GM19238 (cell line): Measurements from ENCODE around the gene FAM118A.
A peak's percentile ranks its signal among the peaks of the same experiment; 100 is the strongest.
"Not testable (repeated sequence)": the region's sequence is repeated elsewhere in the genome, so short reads cannot be mapped to it uniquely, and the experiment has no call there.

Experiments
- DNase-seq: peaks from one replicate; pipeline ENCODE4 v3.0.0; 2011; ENCODE audit warnings: low spot score; ENCODE audit not compliant: insufficient read length

FAM118A gene

DNA sequence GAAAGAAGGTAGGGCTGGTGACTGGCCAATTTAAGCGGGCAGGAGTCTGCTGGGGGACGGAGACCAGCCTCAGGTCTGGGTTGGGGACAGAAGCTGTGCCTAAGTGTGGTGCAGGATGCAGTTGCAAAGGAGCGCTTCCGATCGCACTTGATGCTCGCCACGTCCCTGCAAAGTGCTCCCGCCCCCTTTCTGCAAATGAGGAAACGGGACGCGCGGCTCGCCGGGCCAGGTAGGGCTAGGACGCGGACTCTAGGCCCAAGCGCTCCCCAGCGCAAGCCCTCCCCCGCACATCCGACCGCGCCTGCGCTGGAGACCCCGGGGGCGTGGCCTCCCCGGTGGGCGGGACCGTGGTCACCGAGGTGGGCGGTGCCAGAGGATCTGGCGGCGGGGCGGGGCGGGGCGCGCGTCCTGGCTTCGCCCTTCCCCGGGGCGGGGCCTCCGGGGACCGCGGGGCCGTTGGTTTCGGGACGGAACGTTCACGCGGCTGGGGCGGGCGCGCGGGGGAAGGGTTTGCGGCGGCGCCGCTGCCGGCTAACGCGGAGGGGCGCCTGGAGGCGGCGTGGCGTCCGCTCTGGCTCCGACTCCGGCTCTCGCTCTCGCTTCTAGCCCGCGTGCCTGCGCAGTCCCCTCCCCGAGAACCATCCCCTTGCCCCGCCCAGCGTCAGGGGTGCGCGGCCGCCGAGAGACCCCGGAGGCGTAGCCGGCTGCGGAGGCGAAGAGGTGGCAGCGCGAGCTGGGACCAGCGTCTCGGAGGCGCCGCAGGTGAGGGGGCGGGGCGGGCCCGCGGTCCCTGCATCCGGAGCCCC, at the start of gene FAM118A:
TSS of gene FAM118A (plus strand) at position 513 of the 806 bp plus-strand sequence. CDS start 12,446 bp downstream, outside the sequence.
- DNase-seq = peak; percentile 89

DNA sequence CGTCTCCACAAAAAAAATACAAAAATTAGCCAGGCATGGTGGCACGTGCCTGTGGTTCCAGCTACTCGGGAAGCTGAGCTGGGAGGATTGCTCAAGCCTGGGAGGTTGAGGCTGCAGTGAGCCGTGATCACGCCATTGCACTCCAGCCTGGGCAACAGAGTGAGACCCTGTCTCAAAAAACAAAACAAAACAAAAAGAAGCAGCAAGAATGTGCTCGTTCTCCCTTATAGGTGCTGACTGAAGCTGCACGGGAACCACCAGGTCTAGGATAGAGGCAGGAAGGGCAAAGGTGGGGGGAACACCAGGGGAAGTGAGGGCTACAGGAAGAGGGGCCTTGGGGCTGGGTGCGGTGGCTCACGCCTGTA, 49.4 kb upstream of the FAM118A start:
- not testable (repeated sequence) for DNase-seq

DNA sequence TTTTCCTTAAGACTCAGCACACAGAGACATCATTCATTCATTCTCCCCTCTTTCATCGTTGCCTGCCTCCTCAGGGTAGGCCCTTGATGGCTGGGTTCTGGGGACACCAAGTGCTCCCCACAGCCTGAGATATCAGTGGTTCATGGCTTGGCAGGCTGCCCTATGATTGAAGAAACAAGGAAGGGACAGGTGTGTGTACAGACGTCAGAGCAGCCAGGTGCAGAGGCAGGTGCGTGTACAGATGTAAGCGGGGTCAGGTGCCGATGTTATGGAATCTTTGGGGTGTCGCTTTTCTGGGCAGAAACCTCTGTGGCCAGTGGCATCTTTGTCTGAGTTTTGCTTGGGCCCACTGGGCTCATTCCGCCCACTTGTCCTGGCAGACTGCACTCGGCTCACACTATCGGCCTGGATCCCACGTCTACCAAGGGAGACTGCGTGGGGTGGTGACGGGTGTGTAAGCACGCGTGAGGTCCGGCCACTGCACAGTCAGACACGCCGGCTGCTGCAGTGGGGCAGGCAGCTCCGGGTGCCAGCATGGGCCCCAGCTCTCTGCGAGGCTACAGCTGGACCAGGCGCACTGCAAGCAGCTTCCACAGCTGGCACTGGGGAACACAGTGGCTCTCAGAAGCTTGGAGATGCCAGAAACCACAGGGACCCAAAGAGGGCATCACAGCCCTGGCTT, 48.2 kb upstream of the FAM118A start:
- no peak for DNase-seq

DNA sequence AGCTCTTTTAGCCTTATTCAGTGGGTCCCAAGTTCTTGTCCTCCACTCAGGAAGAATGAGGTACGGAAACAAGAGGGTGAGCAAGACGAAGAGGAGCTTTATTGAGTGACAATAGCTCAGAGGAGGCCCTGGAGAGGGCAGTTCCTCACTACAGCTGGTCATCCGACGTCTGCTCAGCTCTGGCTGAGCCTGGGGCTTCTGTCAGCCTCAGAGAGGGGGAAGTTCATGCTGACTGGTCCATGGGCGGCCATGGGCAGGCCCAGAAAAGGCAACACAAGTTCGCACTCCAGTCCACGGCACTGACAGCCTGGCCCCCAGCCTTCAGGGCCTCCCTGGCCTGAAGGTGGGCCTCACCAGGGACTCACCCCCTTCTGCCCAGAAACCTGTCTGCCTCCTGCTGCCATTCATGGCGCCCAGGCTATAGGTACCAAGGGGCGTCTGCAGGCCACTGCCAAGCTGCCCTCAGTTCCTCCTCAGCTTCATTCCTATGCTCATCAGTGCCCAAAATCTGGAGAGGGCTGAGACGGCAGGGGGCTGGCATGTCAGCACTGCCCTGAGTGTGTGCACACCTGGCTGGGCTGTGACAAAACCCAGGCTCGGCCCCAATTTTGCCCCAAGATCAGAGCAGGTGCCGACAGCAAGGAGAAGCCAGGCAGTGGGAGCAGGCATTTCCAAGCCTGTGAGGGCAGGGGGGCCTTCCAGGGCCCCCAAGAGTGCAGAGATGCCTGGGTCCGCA, 47.4 kb upstream of the FAM118A start:
- no peak for DNase-seq

DNA sequence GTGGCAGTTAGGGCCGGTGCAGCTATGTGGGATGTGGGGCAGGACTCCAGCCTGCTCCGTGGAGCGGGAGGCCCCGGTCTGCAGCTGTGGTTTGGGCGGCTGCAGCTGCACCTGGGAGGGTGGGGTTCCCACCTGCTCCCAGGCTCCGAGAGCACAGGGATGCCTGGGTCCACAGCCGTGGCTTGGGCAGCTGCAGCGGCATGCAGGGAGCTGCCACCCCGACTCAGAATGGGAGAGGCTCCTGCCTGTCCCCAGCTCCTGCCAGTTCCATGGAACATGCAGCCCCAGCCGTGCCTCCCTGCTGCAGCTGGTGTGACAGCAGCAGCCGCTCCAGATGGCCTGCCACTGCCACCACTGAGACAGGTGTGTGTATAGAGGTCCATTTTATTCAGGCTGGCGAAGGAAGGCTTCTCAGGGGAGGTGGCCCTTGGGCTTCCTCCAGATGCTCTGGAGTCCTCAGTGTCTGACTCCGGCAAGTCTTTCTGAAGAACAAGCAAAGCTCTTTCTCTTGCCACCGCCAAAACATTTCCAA, 46.7 kb upstream of the FAM118A start:
- no peak for DNase-seq

DNA sequence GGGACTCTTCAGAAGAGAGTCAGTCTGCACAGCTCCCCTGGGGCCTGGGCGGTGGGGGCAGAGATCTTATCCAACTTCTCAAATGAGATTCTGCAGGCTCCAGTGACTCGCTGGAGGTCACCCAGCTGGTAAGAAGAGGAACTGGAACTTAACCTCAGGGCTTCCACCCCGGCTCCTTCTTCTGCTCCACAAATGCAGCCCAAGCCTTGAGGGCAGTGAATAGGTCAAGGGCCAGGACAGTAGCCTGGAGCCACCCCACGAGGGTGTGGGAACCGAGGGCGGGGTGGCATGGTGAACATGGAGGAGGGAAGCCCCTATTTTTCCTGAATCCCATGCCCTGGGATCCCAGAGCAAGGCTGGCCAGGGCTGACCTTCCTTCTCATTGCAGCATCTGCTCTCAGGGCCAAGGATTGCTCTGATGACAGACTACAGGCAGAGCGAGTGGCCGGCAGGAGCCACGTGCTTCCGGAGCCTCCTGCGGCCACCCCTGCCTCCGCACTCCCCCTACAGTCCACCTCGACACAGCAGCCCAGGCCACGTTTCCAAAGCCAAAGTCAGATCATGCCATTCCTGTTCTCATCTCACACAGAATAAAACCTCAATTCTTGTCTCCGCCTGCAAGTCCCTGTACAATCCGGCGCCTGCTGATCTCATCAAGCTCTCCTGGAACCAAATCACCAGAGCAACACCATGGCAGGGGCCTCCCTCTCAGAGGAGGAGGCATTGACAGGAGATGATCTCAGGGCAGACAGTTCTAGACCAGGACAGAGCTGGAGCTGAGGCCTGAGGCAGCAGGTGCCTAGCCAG, 46.1 kb upstream of the FAM118A start:
- DNase-seq = peak; percentile 82

DNA sequence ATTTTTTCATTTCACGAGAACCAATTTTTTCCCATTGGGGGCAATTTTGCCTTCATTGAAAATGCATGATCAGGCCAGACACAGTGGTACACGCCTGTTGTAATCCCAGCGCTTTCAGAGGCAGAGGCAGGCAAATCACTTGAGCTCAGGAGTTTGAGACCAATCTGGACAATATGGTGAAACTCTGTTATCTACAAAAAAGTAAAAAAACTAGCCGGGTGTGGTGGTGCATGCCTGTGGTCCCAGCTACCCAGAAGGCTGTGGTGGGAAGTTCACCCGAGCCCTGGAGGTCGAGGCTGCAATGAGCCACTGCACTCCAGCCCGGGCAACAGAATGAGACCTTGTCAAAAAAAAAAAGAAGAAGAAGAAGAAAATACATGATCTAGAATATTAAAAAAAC, 44.2 kb upstream of the FAM118A start:
- no peak for DNase-seq

DNA sequence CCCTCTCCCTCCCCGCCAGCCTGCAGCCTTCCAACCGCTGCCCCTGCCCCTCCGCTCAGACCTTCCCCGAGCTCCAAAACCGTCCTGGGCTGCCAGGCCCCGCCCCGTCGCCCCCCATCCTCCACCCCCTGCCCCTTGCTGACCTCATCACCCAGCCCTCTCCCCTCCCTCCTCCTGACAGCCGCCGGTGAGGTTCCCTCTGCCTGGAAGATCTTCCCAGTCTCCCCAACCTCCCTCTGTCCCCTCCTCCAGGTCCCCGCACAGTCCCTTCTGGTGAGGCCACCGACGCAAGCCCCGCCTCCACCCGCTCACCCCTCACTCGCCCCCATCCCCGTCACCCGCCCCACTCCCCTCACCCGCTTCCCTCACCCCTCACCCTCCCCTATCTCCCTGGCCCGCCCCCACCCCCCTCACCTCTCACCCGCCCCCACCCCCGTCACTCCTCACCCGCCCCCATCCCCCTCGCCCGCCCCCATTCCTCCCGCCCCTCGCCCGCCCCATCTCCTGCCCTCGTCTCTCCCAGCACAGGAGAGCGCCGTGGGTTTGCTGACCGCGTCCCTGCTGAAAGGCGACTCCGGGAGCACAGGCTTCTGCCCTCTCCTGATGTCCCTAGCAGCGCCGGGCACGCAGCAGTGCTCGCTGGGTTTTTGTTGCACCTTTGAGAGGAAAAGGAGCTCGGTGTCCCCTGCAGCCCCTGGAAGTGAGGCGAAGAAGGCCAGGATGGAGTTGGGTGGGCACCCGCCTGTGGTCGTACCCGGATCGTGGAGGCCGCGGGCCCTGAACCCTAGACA, 41.4 kb upstream of the FAM118A start:
- no peak for DNase-seq

DNA sequence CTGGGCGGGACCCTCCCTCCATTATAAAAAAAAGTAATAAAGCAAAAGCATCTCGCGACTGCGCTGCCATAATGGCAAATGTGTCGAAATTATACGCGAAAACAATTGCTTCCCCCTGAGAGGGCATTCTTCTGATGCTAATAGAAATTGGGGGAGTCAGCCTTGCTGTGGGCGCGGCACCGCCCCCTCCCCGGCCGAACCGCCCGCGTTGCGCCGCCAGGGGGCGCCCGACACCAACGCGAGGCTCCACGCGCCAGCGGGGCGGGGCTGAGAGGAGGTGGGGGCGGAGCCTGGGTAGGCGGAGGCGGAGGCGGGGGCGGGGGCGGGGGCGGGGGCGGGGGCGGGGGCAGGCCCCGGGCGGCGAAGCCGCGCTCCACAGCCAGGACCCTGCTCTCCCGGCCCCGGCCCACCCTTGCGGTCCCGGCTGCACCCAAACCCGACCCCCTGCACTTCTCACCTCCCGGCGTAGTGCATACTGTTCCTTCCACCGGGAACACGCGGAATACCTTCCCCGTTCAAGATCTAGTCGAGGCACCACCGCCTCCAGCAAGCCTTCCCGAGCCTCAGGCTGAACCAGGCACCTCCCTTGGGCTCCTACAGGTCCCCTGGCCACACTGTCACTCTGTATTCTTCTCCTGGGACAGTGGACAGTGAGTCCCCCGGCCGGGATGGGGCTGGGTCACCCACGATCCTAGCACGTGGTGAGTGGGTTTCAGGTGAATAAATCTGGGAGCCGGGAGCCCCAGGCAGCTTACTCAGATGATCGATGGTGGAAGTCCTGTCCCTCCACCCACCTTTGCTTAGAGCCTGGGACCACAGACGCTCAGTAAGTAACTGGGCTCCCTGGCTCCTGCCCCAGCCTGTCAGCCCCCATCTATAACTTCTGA, 40.5 kb upstream of the FAM118A start:
- DNase-seq = peak; percentile 74

DNA sequence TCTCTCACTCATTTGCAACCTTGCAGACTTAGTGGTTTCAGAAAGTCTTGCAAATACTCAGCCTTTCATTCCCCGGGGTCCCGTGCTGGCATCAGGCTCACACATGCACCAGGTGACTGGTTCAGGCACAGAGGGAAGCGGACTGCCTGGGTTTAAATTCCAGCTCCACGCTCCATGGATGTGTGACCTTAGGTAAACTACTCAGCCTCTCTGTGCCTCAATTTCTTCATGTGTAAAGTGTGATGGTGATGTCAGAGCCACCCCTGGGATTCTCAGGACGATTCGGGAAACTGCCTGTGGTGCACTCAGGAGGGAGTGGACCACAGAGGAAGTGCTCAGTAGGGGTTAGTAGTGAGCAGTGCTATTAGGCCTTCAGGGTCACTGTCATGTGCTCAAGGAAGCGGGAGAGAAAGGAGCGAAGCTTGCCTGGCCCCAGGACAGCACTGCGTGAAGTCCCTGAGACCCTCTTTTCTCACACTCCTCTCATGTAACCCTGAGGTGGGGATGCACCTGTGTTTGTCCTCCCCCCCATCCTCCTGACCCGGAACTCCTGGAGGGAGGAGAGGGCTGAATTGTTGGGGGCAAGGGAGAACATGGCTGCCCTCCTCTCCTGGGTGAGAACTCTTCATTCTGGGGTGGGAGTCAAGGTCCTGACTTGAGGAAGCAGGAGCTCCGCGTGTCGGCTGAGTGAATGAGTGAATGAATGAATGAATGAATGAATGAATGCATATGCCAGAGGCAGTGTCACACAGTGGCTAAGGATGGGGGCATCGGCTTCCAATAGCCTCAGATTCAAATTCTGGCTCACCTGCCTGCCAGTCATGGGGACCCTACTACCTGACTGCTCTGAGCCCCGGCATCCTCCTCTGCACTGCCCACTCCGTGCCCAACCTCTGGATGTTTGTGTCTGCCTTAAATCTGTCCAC, 39.4 kb upstream of the FAM118A start:
- DNase-seq = no peak

DNA sequence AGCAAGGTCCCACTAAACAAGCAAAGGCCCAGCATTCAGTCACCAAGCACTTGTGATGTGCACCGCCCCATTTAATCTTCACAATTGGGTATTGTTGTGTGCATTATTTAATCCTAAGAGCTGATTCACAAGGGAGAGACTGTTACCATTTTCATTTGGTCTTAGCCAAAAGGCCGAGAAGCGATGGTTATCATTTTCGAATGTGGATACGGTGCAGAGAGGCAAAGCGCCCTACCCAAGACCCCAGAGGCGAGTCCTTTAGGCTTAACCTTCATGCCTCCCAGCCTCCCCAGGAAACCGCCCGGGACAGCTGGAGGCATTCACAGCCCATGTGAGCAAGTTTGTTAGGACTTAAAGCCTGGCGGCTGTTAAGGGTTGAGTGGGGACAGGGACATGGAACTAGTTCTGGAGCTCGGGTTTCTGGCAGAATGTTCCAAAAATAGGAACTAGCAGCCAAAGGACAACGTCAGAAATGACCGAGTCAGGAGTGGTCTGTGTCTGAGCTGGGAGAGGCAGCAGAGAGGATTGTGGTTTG, 38.0 kb upstream of the FAM118A start:
- no peak for DNase-seq

DNA sequence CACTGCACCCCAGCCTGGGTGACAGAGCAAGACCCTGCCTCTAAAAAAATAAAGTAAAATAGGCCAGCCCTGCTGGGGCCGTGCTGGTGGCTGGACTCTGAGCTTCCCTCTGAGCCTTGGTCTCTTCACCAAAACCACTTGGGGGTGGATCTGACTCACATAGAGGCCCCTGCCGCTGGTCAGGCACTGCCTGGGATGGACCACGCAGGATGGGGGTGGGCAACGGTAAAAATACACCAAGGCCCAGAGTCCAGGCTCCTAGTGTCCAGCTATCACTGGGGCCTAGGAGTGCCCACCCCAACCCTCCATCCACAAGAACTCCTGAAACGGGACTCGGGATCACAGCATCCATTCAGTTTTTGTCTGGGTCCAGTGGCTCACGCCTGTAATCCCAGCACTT, 37.2 kb upstream of the FAM118A start:
- DNase-seq = no peak

DNA sequence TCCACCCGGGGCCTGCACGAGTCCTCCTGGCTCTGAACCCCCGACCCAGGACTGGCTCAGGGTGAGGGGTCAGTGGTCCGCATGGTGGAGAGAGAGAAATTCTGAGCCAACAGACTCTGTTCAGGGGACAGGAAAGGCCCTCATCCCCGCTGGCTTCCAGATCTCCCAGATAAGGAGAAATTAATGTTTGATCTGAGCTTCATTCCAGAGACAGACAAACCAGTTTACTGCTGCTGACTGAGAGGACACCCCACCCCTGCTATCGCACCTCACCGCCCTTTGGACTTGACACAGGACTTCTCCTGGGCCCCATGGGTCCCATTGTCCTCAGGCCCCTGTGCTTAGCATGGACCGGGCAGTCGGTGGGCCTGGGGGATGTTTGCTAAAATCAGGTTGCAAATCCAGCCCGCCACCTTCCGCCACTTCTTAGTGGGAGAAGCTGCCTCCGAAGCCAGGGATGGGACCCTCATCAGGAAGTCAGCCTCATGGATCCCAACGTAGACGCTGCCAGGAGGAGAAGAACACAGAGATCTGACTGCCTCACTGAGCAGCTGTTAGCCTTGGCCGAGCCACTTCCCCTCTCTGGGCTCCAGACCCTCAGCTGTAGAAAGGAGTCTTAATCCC, 36.2 kb upstream of the FAM118A start:
- no peak for DNase-seq

DNA sequence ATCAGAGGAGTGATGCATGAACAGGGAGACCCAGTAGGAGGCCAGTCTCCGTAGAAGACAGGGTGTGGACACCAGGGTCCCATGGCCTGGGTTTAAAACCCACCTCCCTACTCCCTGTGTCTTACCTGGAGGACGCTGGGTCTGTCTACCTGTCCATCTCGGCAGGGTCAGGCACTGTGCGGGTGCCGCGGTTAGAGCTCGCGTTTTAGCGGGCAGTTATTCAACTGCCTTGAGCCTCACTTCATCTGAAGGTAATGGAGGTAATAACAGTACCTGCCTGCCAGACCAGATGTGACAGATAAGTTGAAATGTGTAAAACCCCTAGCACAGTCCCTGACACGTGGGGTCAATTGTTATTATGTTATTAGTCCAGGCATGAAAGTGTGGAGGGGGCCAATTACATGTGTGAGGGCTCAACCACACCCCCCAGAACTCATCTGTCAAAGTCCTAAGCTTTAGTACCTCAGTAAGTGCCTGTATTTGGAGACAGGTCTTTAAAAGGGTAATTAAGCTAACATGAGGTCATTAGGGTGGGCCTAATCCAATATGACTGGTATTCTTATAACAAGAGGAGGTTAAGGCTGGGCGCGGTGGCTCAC, 33.1 kb upstream of the FAM118A start:
- DNase-seq = no peak

DNA sequence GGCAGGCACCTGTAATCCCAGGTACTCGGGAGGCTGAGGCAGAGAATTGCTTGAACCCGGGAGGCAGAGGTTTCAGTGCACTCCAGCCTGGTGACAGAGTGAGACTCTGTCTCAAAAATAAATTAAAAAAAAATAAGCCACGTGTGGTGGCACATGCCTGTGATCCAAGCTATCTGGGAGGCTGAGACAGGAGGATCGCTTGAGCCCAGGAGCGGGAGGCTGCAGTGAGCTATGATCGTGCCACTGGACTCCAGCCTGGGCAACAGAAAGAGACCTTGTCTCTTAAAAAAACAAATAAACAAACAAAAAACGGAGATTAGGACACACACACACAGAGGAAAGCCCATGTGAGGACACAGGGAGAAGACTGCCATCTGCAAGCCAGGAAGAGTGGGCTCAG, 32.0 kb upstream of the FAM118A start:
- not testable (repeated sequence) for DNase-seq

DNA sequence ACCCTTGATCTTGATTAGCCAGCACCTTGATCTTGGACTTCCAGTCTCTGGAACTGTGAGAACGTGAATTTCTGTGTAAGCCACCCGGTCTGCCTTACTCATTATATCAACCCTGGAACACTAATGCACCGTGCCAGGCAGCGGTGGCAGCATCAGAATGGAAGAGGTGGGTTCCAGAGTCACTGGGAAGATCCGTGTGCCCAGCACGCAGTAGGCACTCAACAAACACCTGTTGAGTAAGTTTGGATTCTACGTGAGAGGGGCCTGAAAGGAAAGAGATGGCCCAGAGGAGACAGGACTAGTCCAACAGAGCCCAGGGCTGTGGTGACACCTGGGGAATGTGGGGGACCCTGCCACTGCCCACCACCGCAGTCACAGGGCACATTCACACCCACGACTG, 31.6 kb upstream of the FAM118A start:
- no peak for DNase-seq

DNA sequence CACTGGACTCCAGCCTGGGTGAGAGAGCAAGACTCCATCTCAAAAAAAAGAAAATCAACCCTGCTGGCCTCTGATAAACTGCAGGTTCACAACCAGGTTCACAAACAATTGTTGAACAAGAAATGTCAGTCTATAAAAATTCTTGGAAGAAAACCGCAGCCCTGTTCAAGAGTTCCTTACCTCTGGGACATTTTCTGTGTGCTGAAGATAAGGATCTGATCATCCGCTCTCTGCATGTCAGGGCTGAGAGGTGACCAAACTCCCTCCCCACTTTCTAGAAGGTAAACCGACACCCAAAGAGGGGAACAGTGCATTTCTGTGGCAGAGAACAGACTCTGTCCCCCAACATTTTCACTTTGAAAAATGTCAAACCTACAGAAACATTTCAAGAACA, 29.1 kb upstream of the FAM118A start:
- DNase-seq = no peak
